ENCODE data around the gene EDEM3.

DNA sequence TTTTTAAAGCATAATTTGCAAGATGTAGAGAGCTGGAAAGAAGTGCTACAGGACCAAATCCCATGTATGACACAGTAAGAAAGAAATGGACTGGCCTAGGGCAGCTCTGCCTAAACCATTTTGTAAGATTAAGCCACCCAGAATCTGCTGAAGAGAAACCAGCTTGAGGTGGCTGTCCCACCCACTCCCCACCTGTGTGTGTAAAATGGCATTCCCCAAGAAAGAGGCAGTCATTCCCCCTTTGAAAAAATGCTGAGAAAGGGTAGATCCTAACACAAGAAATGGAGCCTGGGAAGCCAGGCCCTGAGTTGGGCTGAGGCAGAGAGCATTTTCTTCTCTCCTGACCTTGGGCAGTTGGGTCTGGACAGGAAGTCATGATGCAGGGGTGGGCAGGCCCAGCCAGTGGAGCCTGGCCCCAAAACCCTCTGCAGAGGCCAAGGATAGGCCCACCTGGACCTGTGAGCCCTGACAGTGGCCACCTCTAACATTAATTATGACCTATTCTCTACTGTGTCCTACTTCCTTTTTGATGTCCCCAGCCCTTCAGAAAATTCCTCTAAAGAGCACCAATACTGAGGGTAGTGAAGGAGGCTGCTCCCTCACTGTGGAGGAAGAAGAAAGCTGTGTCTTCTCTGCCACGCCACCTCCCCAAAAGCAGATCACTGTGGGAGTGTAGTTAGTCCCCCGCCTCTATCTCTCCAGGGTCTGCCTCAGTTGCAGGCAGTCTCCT is 94.0 kb downstream of the EDEM3 start:
- no peak for TF ChIP-seq POLR2A (IDR thresholded peaks at IDR 0.05; ENCODE audit: low read length)
- no peak for TF ChIP-seq GATA1 (IDR thresholded peaks at IDR 0.05; ENCODE audit: low read depth, low read length)

All from erythroblast (primary cell).